SU-DHL-6 (cell line): ENCODE results near the gene ATRIP.
A peak's percentile ranks its signal among the peaks of the same experiment; 100 is the strongest.
"Not testable (repeated sequence)": the region's sequence is repeated elsewhere in the genome, so short reads cannot be mapped to it uniquely, and the experiment has no call there.

Source experiments
- H2AFZ ChIP-seq: fragments of 200-600 bp; sonication (generic); 2 replicates; pipeline ENCODE4 v1.6.1; 2014; ENCODE audit warnings: low read depth, mild to moderate bottlenecking, moderate library complexity, mixed read lengths, antibody characterized with exemption, low read length; ENCODE audit not compliant: severe bottlenecking
- H3F3A ChIP-seq: fragments of 200-600 bp; shearing (Covaris generic); 2 replicates; pipeline ENCODE4 v1.6.0; 2016; ENCODE audit warnings: antibody characterized with exemption, mild to moderate bottlenecking; ENCODE audit not compliant: insufficient read depth
- H3K27ac ChIP-seq: fragments of 200-600 bp; sonication (generic); 2 replicates; pipeline ENCODE4 v1.5.1; 2016; ENCODE audit warnings: low read depth, mild to moderate bottlenecking, low read length, moderate library complexity, mixed read lengths
- H3K27me3 ChIP-seq: fragments of 200-600 bp; sonication (generic), shearing (Covaris generic); 2 replicates; pipeline ENCODE4 v1.6.0; 2014; ENCODE audit warnings: mild to moderate bottlenecking, low read length
- H3K36me3 ChIP-seq: fragments of 200-600 bp; sonication (generic); 2 replicates; pipeline ENCODE4 v1.6.1; 2014; ENCODE audit warnings: mild to moderate bottlenecking, low read length, mixed read lengths
- H3K4me2 ChIP-seq: fragments of 300-600, 200-600 bp; shearing (Covaris generic), sonication (generic); 2 replicates; pipeline ENCODE4 v1.6.0; 2014; ENCODE audit warnings: low read length, low read depth, mild to moderate bottlenecking; ENCODE audit not compliant: poor library complexity, severe bottlenecking
- H3K4me3 ChIP-seq: fragments of 200-600 bp; sonication (generic); 2 replicates; pipeline ENCODE4 v1.5.1; 2014; ENCODE audit warnings: antibody characterized with exemption, low read length, mild to moderate bottlenecking, mixed read lengths; ENCODE audit not compliant: insufficient read depth, poor library complexity, severe bottlenecking
- H3K79me2 ChIP-seq: fragments of 200-600 bp; sonication (generic); 2 replicates; pipeline ENCODE4 v1.6.1; 2014; ENCODE audit warnings: mild to moderate bottlenecking, low read length, moderate library complexity; ENCODE audit not compliant: insufficient read depth
- H3K9ac ChIP-seq: fragments of 200-600 bp; sonication (generic); 2 replicates; pipeline ENCODE4 v1.7.0; 2014; ENCODE audit warnings: mild to moderate bottlenecking, low read length
- H3K9me2 ChIP-seq: fragments of 200-600 bp; sonication (generic); replicated peaks from 2 replicates; pipeline ENCODE4 v1.6.1; 2014; ENCODE audit warnings: low read length; ENCODE audit not compliant: insufficient read depth
- H3K9me3 ChIP-seq: fragments of 200-600 bp; sonication (generic); 2 replicates; pipeline ENCODE4 v1.6.1; 2014; ENCODE audit warnings: low read length, mixed read lengths; ENCODE audit not compliant: insufficient read depth
- H4K20me1 ChIP-seq: fragments of 200-600 bp; sonication (generic); 2 replicates; pipeline ENCODE4 v1.6.1; 2014; ENCODE audit warnings: low read depth, mild to moderate bottlenecking, antibody characterized with exemption, low read length, moderate library complexity, mixed read lengths
- CTCF ChIP-seq: fragments of 200-600 bp; sonication (generic); IDR thresholded peaks from one replicate; pipeline ENCODE4 v1.5.1; 2017; ENCODE audit warnings: antibody characterized with exemption, mild to moderate bottlenecking, low read length, moderate library complexity; ENCODE audit not compliant: insufficient read depth, poor library complexity, severe bottlenecking
- EZH2phosphoT487 ChIP-seq: fragments of 200-600 bp; sonication (generic), shearing (Covaris generic); conservative IDR thresholded peaks from 2 replicates; pipeline ENCODE4 v1.6.1; 2018; ENCODE audit warnings: mild to moderate bottlenecking, antibody characterized with exemption, low read length, moderate library complexity, mixed read lengths

ATRIP gene

GRCh38 chr3:48472673-48472922, 26.1 kb downstream of the ATRIP start:
- Histone ChIP-seq H3K4me3 (peak overlapping the region; percentile 70), H3K9ac (peak overlapping the region; percentile 71), H2AFZ (peak overlapping the region; percentile 72), H3K79me2 (peaks cover 9% of the 10 kb centered on the region; the same call in 1 of the 2 replicates), H3F3A (peaks cover 17% of the 10 kb centered on the region), H3K9me2 (no peaks in the 10 kb centered on the region), H3K27me3 (no peaks in the 10 kb centered on the region), H3K36me3 (no peaks in the 10 kb centered on the region), H3K27ac (peak overlapping the region; percentile 81), H3K4me2 (peak overlapping the region; percentile 68), H3K9me3 (no peaks in the 10 kb centered on the region), H4K20me1 (no peaks in the 10 kb centered on the region)
- TF ChIP-seq EZH2phosphoT487 = no peak
- no peak for TF ChIP-seq CTCF

- Histone ChIP-seq H3K9me3 (no peaks in the 10 kb centered on the region), H3K27me3 (no peaks in the 10 kb centered on the region), H3K27ac (peak overlapping the region; percentile 81), H3K9me2 (no peaks in the 10 kb centered on the region), H3K36me3 (no peaks in the 10 kb centered on the region), H3F3A (peaks cover 17% of the 10 kb centered on the region), H3K4me3 (peak overlapping the region; percentile 70), H4K20me1 (no peaks in the 10 kb centered on the region), H2AFZ (peak overlapping the region; percentile 72), H3K79me2 (peaks cover 4% of the 10 kb centered on the region; the same call in 1 of the 2 replicates), H3K9ac (peak overlapping the region; percentile 71), H3K4me2 (peak overlapping the region; percentile 68)
- TF ChIP-seq CTCF = peak; percentile 54
- TF ChIP-seq EZH2phosphoT487 = no peak
These were observed 26.5 kb downstream of the ATRIP start for GRCh38 chr3:48472923-48473616.

GRCh38 chr3:48473617-48473952, 27.0 kb downstream of the ATRIP start:
- H3K4me3 ChIP-seq = no peak overlapping the region
- H2AFZ ChIP-seq = peak overlapping the region; percentile 72
- H3K9ac ChIP-seq = peak overlapping the region; percentile 71

GRCh38 chr3:48474031-48474430, 27.5 kb downstream of the ATRIP start:
- not testable (repeated sequence) for H3K27me3 ChIP-seq, H3K4me2 ChIP-seq, H3K79me2 ChIP-seq, H3K9me2 ChIP-seq, H2AFZ ChIP-seq, H3K27ac ChIP-seq, H4K20me1 ChIP-seq, H3K9ac ChIP-seq, H3K9me3 ChIP-seq, H3K36me3 ChIP-seq, H3K4me3 ChIP-seq
- peaks cover 17% of the 10 kb centered on the region for H3F3A ChIP-seq

More at GRCh38 chr3:48473617-48473952, 27.0 kb downstream of the ATRIP start:
- Histone ChIP-seq H3K27ac (peak overlapping the region; percentile 81), H3K79me2 (0 out of 2 replicates have a peak, but pooled peaks cover 3% of the 10 kb centered on the region), H3K27me3 (no peaks in the 10 kb centered on the region), H4K20me1 (no peaks in the 10 kb centered on the region), H3K4me2 (peak overlapping the region; percentile 68), H3K36me3 (no peaks in the 10 kb centered on the region), H3F3A (peaks cover 17% of the 10 kb centered on the region), H3K9me2 (no peaks in the 10 kb centered on the region), H3K9me3 (no peaks in the 10 kb centered on the region)
- TF ChIP-seq CTCF (no peak), EZH2phosphoT487 (no peak)
